A549 (cell line): ENCODE results near the gene ZC3H18. TPM values are rescaled to one million over a fixed set of nuclear protein-coding genes. Genes with fewer than 3 reads are reported as not detected.

ENCODE experiments used
- ATAC-seq, 2 experiments: fragments of 200-7000 bp in 1 of 2; fragments of >200 bp in 1 of 2; cut with Nextera tagmentation in 1 of 2; cut with Tn5 transposase in 1 of 2; 3 replicates each; pipeline versions ENCODE4 v1.8.0 to v1.9.1; 2018 to 2020; ENCODE audit warnings: mild to moderate bottlenecking in 1 of 2, moderate library complexity in 1 of 2
- CTCF ChIA-PET: fragments of 300-600 bp; sonication (Branson Sonifier 250); formaldehyde crosslinking; extraction: SDS; loops from one replicate; lab custom pipeline; 2021; ENCODE audit warnings: antibody characterized with exemption, inconsistent platforms; lab: Yijun Ruan, JAX
- POLR2A ChIA-PET: fragments of 350-600 bp; formaldehyde crosslinking; extraction: SDS; loops from one replicate; lab custom pipeline; 2021; ENCODE audit warnings: antibody characterized with exemption, inconsistent platforms; lab: Yijun Ruan, JAX
- DNase-seq, 2 experiments: peaks; one replicate each; pipeline versions ENCODE4 v3.0.0 to v3.0.0-alpha.2; 2011 to 2016; ENCODE audit warnings: low read depth in 1 of 2, low spot score in 1 of 2
- FAIRE-seq: peaks from 2 replicates; lab custom pipeline; 2011; peaks lifted over from hg19 to GRCh38; lab: Jason Lieb, UNC
- H3K27ac ChIP-seq, 2 experiments: fragments of >200 bp; sonication (Bioruptor Twin); formaldehyde crosslinking; 3 replicates each; pipeline ENCODE4 v1.5.1; 2016 to 2017
- H3K4me1 ChIP-seq: fragments of >200 bp; sonication (Bioruptor Twin); formaldehyde crosslinking; 3 replicates; pipeline ENCODE4 v1.6.1; 2016
- H3K4me2 ChIP-seq: fragments of >200 bp; sonication (Bioruptor Twin); formaldehyde crosslinking; 3 replicates; pipeline ENCODE4 v1.6.1; 2016
- H3K4me3 ChIP-seq: fragments of >200 bp; sonication (Bioruptor Twin); formaldehyde crosslinking; 3 replicates; pipeline ENCODE4 v1.5.1; 2016
- H3K9me3 ChIP-seq: fragments of >200 bp; sonication (Bioruptor Twin); formaldehyde crosslinking; 3 replicates; pipeline ENCODE4 v1.6.1; 2016
- BHLHE40 ChIP-seq: IDR thresholded peaks from 2 replicates; pipeline ENCODE4 v1.6.1; 2012; ENCODE audit warnings: low read depth, low read length, inconsistent platforms
- CBX2 ChIP-seq: fragments of 200-600 bp; sonication (generic); IDR thresholded peaks from 2 replicates; pipeline ENCODE4 v1.6.1; 2016; ENCODE audit warnings: low read depth, mild to moderate bottlenecking, borderline replicate concordance
- CBX8 ChIP-seq: fragments of 200-600 bp; sonication (generic); IDR thresholded peaks from 2 replicates; pipeline ENCODE4 v1.6.1; 2016
- CEBPB ChIP-seq, 2 experiments: fragments of >200 bp in 1 of 2; sonication (Bioruptor Twin) in 1 of 2; formaldehyde crosslinking in 1 of 2; IDR thresholded peaks; 2 replicates each; pipeline ENCODE4 v1.6.1; 2012 to 2016
- CTCF ChIP-seq: fragments of >200 bp; sonication (Bioruptor Twin); formaldehyde crosslinking; IDR thresholded peaks from 3 replicates; pipeline ENCODE4 v1.5.1; 2016
- EHF ChIP-seq: fragments of 250-450 bp; sonication (Bioruptor Pico); IDR thresholded peaks from 2 replicates; pipeline ENCODE4 v1.5.0; 2020; ENCODE audit warnings: mild to moderate bottlenecking
- EHMT2 ChIP-seq: fragments of 200-600 bp; sonication (generic); IDR thresholded peaks from 2 replicates; pipeline ENCODE4 v1.6.1; 2016; ENCODE audit warnings: antibody characterized with exemption, low read depth, mild to moderate bottlenecking, moderate library complexity
- HMGXB4 ChIP-seq: fragments of 250-450 bp; sonication (Bioruptor Pico); IDR thresholded peaks from 2 replicates; pipeline ENCODE4 v1.5.0; 2021; ENCODE audit warnings: mild to moderate bottlenecking, moderate library complexity, borderline replicate concordance
- HOXA7 ChIP-seq: fragments of 250-450 bp; sonication (Bioruptor Pico); IDR thresholded peaks from 2 replicates; pipeline ENCODE4 v1.5.0; 2020; ENCODE audit warnings: mild to moderate bottlenecking, moderate library complexity
- JUNB ChIP-seq: fragments of >200 bp; sonication (Bioruptor Twin); formaldehyde crosslinking; IDR thresholded peaks from 2 replicates; pipeline ENCODE4 v1.6.1; 2016
- MAFK ChIP-seq: fragments of 450-650 bp; IDR thresholded peaks from 2 replicates; pipeline ENCODE4 v1.6.1; 2014; ENCODE audit not compliant: partially characterized antibody
- MAX ChIP-seq: IDR thresholded peaks from 2 replicates; pipeline ENCODE4 v1.6.1; 2012
- MYC ChIP-seq: IDR thresholded peaks from 2 replicates; pipeline ENCODE4 v1.6.1; 2012; ENCODE audit warnings: mild to moderate bottlenecking, inconsistent platforms, low read length, improper control_type of control experiment, borderline replicate concordance
- PHF8 ChIP-seq: fragments of 200-600 bp; sonication (generic); IDR thresholded peaks from 2 replicates; pipeline ENCODE4 v1.6.1; 2016; ENCODE audit warnings: low read depth, mild to moderate bottlenecking, antibody characterized with exemption, moderate library complexity, borderline replicate concordance
- RAD21 ChIP-seq, 2 experiments: fragments of >200 bp in 1 of 2; sonication (Bioruptor Twin) in 1 of 2; formaldehyde crosslinking in 1 of 2; IDR thresholded peaks in 1 of 2; conservative IDR thresholded peaks in 1 of 2; 2 replicates in 1 of 2; 3 replicates in 1 of 2; pipeline ENCODE4 v1.6.1; 2012 to 2018; ENCODE audit warnings: inconsistent platforms in 1 of 2
- ZFP36 ChIP-seq: fragments of 450-650 bp; IDR thresholded peaks from 2 replicates; pipeline ENCODE4 v1.6.1; 2014; ENCODE audit warnings: borderline replicate concordance; ENCODE audit not compliant: partially characterized antibody
- WGBS: methylation state at CpG from one replicate; pipeline ENCODE4 v1.1.6; 2017; ENCODE audit errors: missing lambda C conversion rate; 5-methylcytosine and 5-hydroxymethylcytosine counted together
- polyA plus RNA-seq, 4 experiments: library from polyadenylated mRNA; depleted of rRNA in 3 of 4; stranded (reverse); fragments of >200 nt; fragmentation: RNase III in 1 of 4; extraction: RNeasy Plus Mini Kit Qiagen cat#74134 plus additional on column Dnase treatment in 1 of 4; gene quantifications; 2 replicates in 3 of 4; 3 replicates in 1 of 4; pipeline ENCODE4 v1.2.3, GENCODE V29; 2011 to 2017
- TF ChIP-seq, protein P1 (sequence below): IDR thresholded peaks from 2 replicates; pipeline ENCODE4 v1.6.1; 2012; ENCODE audit warnings: low read depth, borderline replicate concordance
- TF ChIP-seq, protein P2 (sequence below): IDR thresholded peaks from 2 replicates; pipeline ENCODE4 v1.6.1; 2012

ZC3H18 gene
- polyA plus RNA-seq, 2 of the 4 experiments (the other 2 are of a cell fraction), result 21.1 to 48.2 TPM

GRCh38 chr16:88595921-88596320 lies 25.7 kb downstream of the ZC3H18 start:
- CTCF ChIA-PET, result no interaction called here
- WGBS, result 93% methylated on average over 10 of the region's 10 CpGs

GRCh38 chr16:88596483-88596882 lies 26.3 kb downstream of the ZC3H18 start:
- H3K4me3 ChIP-seq, result no peak overlapping the region
- ATAC-seq (no peak), DNase-seq (no peak), FAIRE-seq (no peak)
- H3K27ac ChIP-seq, result no peak overlapping the region
- WGBS, result 92% methylated on average over 3 of the region's 3 CpGs
- no peaks in the 10 kb centered on the region for H3K9me3 ChIP-seq
- H3K4me2 ChIP-seq, result no peak overlapping the region
- no peaks in the 10 kb centered on the region for H3K4me1 ChIP-seq
- TF ChIP-seq HMGXB4 (CRISPR knock-in tag) (no peak), CEBPB (IDR thresholded peaks at IDR 0.05) (peak in 1 of 2 experiments; percentile 12; a peak in 1 of 4 replicates)
- TF ChIP-seq, all 56 proteins: peak for 1
- CTCF ChIA-PET, result no interaction called here
- POLR2A ChIA-PET, result interaction anchor here (0.7 kb wide), 1 partner anchor 27 kb away, joined by 5 read pairs; no protein-coding TSS in a partner anchor

More at GRCh38 chr16:88595921-88596320, 25.7 kb downstream of the ZC3H18 start:
- no peak overlapping the region for H3K4me2 ChIP-seq
- TF ChIP-seq CEBPB (IDR thresholded peaks at IDR 0.05), result no peak
- no peak for TF ChIP-seq EHF (CRISPR knock-in tag)
- TF ChIP-seq, protein P1, sequence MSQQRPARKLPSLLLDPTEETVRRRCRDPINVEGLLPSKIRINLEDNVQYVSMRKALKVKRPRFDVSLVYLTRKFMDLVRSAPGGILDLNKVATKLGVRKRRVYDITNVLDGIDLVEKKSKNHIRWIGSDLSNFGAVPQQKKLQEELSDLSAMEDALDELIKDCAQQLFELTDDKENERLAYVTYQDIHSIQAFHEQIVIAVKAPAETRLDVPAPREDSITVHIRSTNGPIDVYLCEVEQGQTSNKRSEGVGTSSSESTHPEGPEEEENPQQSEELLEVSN, result no peak
- TF ChIP-seq BHLHE40, result no peak
- TF ChIP-seq PHF8, result no peak
- no peak for TF ChIP-seq CTCF
- TF ChIP-seq RAD21 (conservative IDR thresholded peaks at IDR 0.05 in 1 of 2, IDR thresholded peaks at IDR 0.05 in 1 of 2), result no peak
- no peak for TF ChIP-seq CBX2
- no peak overlapping the region for H3K27ac ChIP-seq
- no peaks in the 10 kb centered on the region for H3K4me1 ChIP-seq
- H3K4me3 ChIP-seq, result no peak overlapping the region
- POLR2A ChIA-PET, result interaction anchor here (0.7 kb wide), 1 partner anchor 26 kb away, joined by 5 read pairs; no protein-coding TSS in a partner anchor
- no peak for ATAC-seq
- no peak for DNase-seq
- H3K9me3 ChIP-seq, result no peaks in the 10 kb centered on the region
- no peak for FAIRE-seq

DNA sequence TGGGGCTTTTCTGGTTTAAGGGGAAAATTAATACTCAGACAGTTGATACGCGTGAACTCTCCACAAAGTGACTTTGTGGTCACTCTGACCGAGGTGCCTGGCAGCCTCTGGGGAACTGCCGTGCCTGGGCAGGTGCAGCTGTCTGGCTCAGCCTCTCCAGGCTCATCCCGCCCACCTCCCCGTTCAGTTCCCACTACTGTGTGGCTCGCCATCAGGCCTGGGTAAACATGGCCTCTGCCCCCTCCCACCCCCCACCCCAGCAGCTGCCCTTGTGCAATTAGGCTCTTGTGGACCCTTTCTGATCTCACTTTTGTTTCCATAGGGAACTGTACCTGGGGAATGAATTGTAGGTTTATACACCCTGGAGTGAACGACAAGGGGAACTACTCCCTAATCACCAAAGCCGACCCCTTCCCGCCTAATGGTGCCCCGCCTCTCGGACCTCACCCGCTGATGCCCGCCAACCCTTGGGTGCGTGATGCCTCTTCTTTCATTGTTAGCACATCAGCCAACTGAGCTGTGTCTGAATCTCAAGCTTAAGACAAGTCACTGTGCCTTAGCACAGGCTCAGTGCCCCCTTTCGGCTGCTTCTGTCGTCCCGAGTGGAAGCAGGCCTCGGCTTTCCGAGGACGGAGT lies 27.8 kb downstream of the ZC3H18 start:
- CTCF ChIA-PET, result interaction anchor here (0.6 kb wide), 1 partner anchor 92 kb away, joined by 3 read pairs; no protein-coding TSS in a partner anchor
- ATAC-seq (no peak), FAIRE-seq (no peak), DNase-seq (no peak)
- POLR2A ChIA-PET, result no interaction called here
- TF ChIP-seq JUNB (no peak), MAX (no peak), ZFP36 (no peak), CBX8 (no peak), MAFK (no peak), MYC (no peak), HOXA7 (CRISPR knock-in tag) (no peak), PHF8 (no peak), EHMT2 (no peak)
- TF ChIP-seq, protein P2, sequence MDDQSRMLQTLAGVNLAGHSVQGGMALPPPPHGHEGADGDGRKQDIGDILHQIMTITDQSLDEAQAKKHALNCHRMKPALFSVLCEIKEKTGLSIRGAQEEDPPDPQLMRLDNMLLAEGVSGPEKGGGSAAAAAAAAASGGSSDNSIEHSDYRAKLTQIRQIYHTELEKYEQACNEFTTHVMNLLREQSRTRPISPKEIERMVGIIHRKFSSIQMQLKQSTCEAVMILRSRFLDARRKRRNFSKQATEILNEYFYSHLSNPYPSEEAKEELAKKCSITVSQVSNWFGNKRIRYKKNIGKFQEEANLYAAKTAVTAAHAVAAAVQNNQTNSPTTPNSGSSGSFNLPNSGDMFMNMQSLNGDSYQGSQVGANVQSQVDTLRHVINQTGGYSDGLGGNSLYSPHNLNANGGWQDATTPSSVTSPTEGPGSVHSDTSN, result no peak
- Histone ChIP-seq H3K9me3 (no peaks in the 10 kb centered on the region), H3K4me1 (no peaks in the 10 kb centered on the region), H3K27ac (no peak overlapping the region), H3K4me3 (no peak overlapping the region), H3K4me2 (no peak overlapping the region)
- WGBS, result 85% methylated on average over 21 of the region's 21 CpGs
